OCI-LY7 (cell line): Measurements from ENCODE around the gene AGK.

ENCODE experiments used
- CTCF ChIP-seq: fragments of 200-600 bp; sonication (generic); conservative IDR thresholded peaks from 2 replicates; pipeline ENCODE4 v1.5.1; 2014; ENCODE audit warnings: mild to moderate bottlenecking, antibody characterized with exemption, low read length, moderate library complexity, mixed read lengths
- EZH2phosphoT487 ChIP-seq: fragments of 200-600 bp; sonication (generic); IDR thresholded peaks from 2 replicates; pipeline ENCODE4 v1.6.1; 2018; ENCODE audit warnings: low read depth, borderline replicate concordance, mild to moderate bottlenecking, mixed run types, antibody characterized with exemption, low read length, moderate library complexity, mixed read lengths

- no peak for TF ChIP-seq CTCF
- no peak for TF ChIP-seq EZH2phosphoT487
Observed at GRCh38 chr7:141577043-141577839, 26.0 kb downstream of the AGK start.
